ENCODE data around the gene ZBTB25. TPM values are rescaled to one million over a fixed set of nuclear protein-coding genes. Genes with fewer than 3 reads are reported as not detected.

The ZBTB25 gene
- total and polyA plus RNA-seq, 2 donors from 2014 or later: 4.3 to 17.8 TPM

DNA sequence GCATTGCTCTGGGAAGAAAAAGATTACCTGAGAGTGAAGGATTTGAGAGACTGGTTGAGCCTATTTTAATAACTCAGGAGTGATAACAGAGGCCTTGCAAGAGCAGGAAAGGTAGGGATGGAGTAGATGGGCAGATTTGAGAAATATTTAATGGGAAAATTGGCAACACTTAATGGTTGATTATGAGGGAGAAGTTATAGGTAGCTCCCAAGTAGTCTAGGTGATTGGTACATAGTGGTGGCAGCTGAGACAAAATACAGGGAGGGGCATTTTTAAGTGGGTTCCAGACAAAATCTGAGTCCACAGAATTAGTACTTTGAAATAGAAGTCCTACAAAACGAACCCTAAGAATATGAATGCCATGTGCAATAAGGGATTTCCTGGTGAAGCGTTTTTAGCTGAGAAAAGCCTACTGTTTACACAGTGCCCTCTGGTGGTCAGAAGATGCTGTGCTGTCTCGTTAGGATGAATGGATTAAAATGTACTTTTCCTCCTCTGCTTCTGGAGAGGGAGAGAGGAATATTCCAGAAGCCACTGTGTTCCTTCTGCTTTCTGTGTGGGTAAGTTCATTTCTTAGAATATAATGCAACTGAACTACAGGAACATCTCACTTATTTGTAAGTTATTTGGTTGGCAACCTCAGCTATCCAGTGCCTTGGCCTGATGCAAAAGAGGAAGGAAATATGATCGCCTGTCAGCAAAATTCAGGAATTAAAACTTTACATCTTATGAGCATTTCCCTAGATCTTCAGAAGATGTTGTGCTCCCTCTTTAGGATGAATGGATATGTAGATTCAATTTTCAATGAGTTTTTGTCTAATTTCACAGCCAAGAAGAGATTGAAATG is 7.4 kb upstream of the ZBTB25 start:
- Histone ChIP-seq H3K4me3 (ENCODE audit: low read length in 3 of 3) (no peak overlapping the region), H3K27ac (ENCODE audit: low read depth in 2 of 2, low read length in 2 of 2) (peak overlapping the region in 1 of 2 donors; percentile 54), H3K9ac (ENCODE audit: low read length in 3 of 3) (peak overlapping the region in 1 of 3 donors; percentile 12), H3K36me3 (ENCODE audit: control insufficient read depth in 2 of 3, insufficient read depth in 3 of 3, low read length in 3 of 3) (no peaks in the 10 kb centered on the region), H3K4me1 (ENCODE audit: control insufficient read depth in 2 of 3, insufficient read depth in 2 of 3, low read depth in 1 of 3, low read length in 3 of 3) (peaks cover 0 to 10% (median 5%) of the 10 kb centered on the region in 3 donors), H3K9me3 (ENCODE audit: control insufficient read depth in 2 of 3, insufficient read depth in 1 of 3, low read length in 3 of 3) (no peaks in the 10 kb centered on the region), H3K27me3 (ENCODE audit: control insufficient read depth, insufficient read depth, low read length) (no peaks in the 10 kb centered on the region)
- intact Hi-C loops (cut with DNase I): no loop called here
- peak; percentile 87 for TF ChIP-seq CTCF (IDR thresholded peaks at IDR 0.05; ENCODE audit: borderline replicate concordance, extremely low read depth, insufficient read depth)
- DNase-seq: peak in 4 of 5 donors; percentile 56 to 87 (median 70)
- peak; percentile 55 for FAIRE-seq

- Histone ChIP-seq H3K27ac (ENCODE audit: low read depth in 2 of 2, low read length in 2 of 2) (no peak overlapping the region), H3K9me3 (ENCODE audit: control insufficient read depth in 2 of 3, insufficient read depth in 1 of 3, low read length in 3 of 3) (no peaks in the 10 kb centered on the region), H3K4me1 (ENCODE audit: control insufficient read depth in 2 of 3, insufficient read depth in 2 of 3, low read depth in 1 of 3, low read length in 3 of 3) (peaks cover 0 to 10% (median 5%) of the 10 kb centered on the region in 3 donors), H3K9ac (ENCODE audit: low read length in 3 of 3) (no peak overlapping the region), H3K4me3 (ENCODE audit: low read length in 3 of 3) (no peak overlapping the region), H3K36me3 (ENCODE audit: control insufficient read depth in 2 of 3, insufficient read depth in 3 of 3, low read length in 3 of 3) (no peaks in the 10 kb centered on the region), H3K27me3 (ENCODE audit: control insufficient read depth, insufficient read depth, low read length) (no peaks in the 10 kb centered on the region)
- intact Hi-C loops (cut with DNase I): no loop called here
- FAIRE-seq (no peak), DNase-seq (no peak)
- TF ChIP-seq CTCF (IDR thresholded peaks at IDR 0.05; ENCODE audit: borderline replicate concordance, extremely low read depth, insufficient read depth): no peak
Observed at GRCh38 chr14:64509036-64509435, 5.4 kb upstream of the ZBTB25 start.

DNA sequence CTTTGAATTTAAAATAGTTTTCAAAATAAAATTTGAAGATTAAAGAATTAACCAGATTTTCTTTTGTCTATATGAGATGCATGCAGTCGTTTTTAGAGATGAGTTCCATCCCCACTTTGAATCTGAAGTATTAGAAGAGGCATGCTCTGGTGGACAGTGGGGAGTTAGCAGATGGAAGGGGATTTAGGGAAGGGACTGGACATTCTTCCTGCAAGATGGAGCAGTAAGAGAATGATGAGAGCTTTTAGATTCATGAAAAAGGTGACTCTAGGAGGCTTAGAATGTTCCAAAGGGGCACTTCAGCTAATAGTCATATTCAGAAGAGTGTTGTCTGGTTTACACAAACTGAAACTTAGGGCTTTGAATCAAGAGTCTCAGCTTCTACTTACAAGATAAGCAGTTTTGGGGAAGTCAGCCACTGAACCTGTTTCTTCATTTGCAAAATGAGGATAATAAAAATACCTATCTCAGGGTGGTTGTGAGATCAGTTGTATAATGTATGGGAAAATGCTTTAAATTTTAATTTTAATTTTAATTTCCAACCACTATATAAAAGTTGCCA is 4.7 kb upstream of the ZBTB25 start:
- no peaks in the 10 kb centered on the region for H3K27me3 ChIP-seq (ENCODE audit: control insufficient read depth, insufficient read depth, low read length)
- H3K4me3 ChIP-seq (ENCODE audit: low read length in 3 of 3): no peak overlapping the region
- no peak for TF ChIP-seq CTCF (IDR thresholded peaks at IDR 0.05; ENCODE audit: borderline replicate concordance, extremely low read depth, insufficient read depth)
- H3K36me3 ChIP-seq (ENCODE audit: control insufficient read depth in 2 of 3, insufficient read depth in 3 of 3, low read length in 3 of 3): no peaks in the 10 kb centered on the region
- no peak overlapping the region for H3K9ac ChIP-seq (ENCODE audit: low read length in 3 of 3)
- no peaks in the 10 kb centered on the region for H3K9me3 ChIP-seq (ENCODE audit: control insufficient read depth in 2 of 3, insufficient read depth in 1 of 3, low read length in 3 of 3)
- peaks cover 0 to 10% (median 5%) of the 10 kb centered on the region in 3 donors for H3K4me1 ChIP-seq (ENCODE audit: control insufficient read depth in 2 of 3, insufficient read depth in 2 of 3, low read depth in 1 of 3, low read length in 3 of 3)
- intact Hi-C loops (cut with DNase I): no loop called here
- no peak for FAIRE-seq
- DNase-seq: no peak
- no peak overlapping the region for H3K27ac ChIP-seq (ENCODE audit: low read depth in 2 of 2, low read length in 2 of 2)

Measured in kidney (tissue), 14 donors.